Peyer's patch (tissue), 4 donors: ENCODE data around the gene SLC26A8. TPM values are rescaled to one million over a fixed set of nuclear protein-coding genes. Genes with fewer than 3 reads are reported as not detected.

Source experiments
- DNase-seq, 3 donors: peaks; one replicate each; pipeline ENCODE4 v3.0.0-alpha.2; 2017 to 2019
- H3K27ac ChIP-seq, 4 donors: fragments of 200-600 bp; sonication (generic); one replicate each; pipeline ENCODE4 v1.5.1; 2016 to 2019
- H3K27me3 ChIP-seq, 2 donors: fragments of 200-600 bp; sonication (generic); one replicate each; pipeline ENCODE4 v1.5.1; 2019
- H3K36me3 ChIP-seq, 3 donors: fragments of 200-600 bp; sonication (generic); one replicate each; pipeline ENCODE4 v1.5.1; 2016 to 2019
- H3K4me1 ChIP-seq, 4 donors: fragments of 200-600 bp; sonication (generic); one replicate each; pipeline ENCODE4 v1.5.1; 2016 to 2019
- H3K4me3 ChIP-seq, 4 donors: fragments of 200-600 bp; sonication (generic); 1 replicate in 3 of 4; 2 replicates in 1 of 4; pipeline ENCODE4 v1.5.1; 2016 to 2019; ENCODE audit warnings: mild to moderate bottlenecking in 1 of 4
- H3K9me3 ChIP-seq, 4 donors: fragments of 200-600 bp; sonication (generic); one replicate each; pipeline ENCODE4 v1.5.1; 2016 to 2019; ENCODE audit warnings: mild to moderate bottlenecking in 1 of 4
- POLR2A ChIP-seq, 2 donors: fragments of 450-650 bp; IDR thresholded peaks; one replicate each; pipeline ENCODE4 v1.5.1; 2017; ENCODE audit warnings: antibody characterized with exemption in 2 of 2, mild to moderate bottlenecking in 2 of 2, moderate library complexity in 2 of 2
- total RNA-seq, 4 donors: library from RNA; depleted of rRNA; stranded (reverse); fragments of >200 nt; gene quantifications; one replicate each; pipeline ENCODE4 v1.1.0, GENCODE V29; 2016
- TF ChIP-seq, protein P1 (sequence below), 6 experiments: fragments of 450-650 bp in 4 of 6; fragments of 200-600 bp in 2 of 6; sonication (generic) in 1 of 6; IDR thresholded peaks; one replicate each; pipeline ENCODE4 v1.5.1; 2017 to 2019; ENCODE audit warnings: antibody characterized with exemption in 6 of 6, mild to moderate bottlenecking in 3 of 6, moderate library complexity in 1 of 6

Gene SLC26A8
- total RNA-seq, 4 donors from 2014 or later = 1.7 TPM; not detected in 3

DNA sequence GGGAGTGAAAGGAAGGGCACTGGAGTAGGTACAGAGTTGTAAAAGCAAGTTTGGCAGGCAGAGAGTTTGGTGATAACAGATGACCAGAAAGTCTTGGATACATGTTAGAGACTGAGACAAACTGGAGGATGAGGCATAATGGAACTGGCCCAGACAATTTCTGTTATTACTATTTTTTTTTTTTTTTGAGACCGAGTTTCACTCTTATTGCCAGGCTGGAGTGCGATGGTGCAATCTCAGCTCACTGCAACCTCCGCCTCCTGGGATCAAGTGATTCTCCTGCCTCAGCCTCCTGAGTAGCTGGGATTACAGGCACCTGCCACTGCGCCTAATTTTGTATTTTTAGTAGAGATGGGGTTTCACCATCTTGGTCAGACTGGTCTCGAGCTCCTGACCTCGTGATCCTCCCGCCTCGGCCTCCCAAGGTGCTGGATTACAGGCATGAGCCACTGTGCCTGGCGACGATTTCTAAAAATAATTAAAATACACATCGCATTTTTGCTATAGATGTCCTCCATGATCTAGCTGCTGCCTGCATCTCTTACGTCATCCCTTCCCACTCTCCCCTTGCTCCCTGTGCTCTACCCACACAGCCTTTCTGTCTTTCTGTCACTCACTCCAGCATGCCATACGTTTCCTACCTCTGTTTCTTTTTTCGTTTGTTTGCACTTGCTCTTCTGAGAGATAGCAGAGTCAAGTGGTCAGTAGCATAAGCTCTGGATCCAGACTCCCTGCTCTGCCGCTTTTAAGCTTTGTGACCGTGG lies 26.7 kb upstream of the SLC26A8 start:
- no peak for DNase-seq
- H3K4me1 ChIP-seq = peaks cover 0 to 55% (median 0%) of the 10 kb centered on the region in 4 donors
- H3K27me3 ChIP-seq = no peaks in the 10 kb centered on the region
- TF ChIP-seq, protein P1, sequence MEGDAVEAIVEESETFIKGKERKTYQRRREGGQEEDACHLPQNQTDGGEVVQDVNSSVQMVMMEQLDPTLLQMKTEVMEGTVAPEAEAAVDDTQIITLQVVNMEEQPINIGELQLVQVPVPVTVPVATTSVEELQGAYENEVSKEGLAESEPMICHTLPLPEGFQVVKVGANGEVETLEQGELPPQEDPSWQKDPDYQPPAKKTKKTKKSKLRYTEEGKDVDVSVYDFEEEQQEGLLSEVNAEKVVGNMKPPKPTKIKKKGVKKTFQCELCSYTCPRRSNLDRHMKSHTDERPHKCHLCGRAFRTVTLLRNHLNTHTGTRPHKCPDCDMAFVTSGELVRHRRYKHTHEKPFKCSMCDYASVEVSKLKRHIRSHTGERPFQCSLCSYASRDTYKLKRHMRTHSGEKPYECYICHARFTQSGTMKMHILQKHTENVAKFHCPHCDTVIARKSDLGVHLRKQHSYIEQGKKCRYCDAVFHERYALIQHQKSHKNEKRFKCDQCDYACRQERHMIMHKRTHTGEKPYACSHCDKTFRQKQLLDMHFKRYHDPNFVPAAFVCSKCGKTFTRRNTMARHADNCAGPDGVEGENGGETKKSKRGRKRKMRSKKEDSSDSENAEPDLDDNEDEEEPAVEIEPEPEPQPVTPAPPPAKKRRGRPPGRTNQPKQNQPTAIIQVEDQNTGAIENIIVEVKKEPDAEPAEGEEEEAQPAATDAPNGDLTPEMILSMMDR (IDR thresholded peaks at IDR 0.05) = no peak
- no peak for TF ChIP-seq POLR2A (IDR thresholded peaks at IDR 0.05)
- no peaks in the 10 kb centered on the region for H3K9me3 ChIP-seq
- no peak overlapping the region for H3K27ac ChIP-seq
- peaks cover 0 to 19% (median 0%) of the 10 kb centered on the region in 3 donors for H3K36me3 ChIP-seq
- no peak overlapping the region for H3K4me3 ChIP-seq

DNA sequence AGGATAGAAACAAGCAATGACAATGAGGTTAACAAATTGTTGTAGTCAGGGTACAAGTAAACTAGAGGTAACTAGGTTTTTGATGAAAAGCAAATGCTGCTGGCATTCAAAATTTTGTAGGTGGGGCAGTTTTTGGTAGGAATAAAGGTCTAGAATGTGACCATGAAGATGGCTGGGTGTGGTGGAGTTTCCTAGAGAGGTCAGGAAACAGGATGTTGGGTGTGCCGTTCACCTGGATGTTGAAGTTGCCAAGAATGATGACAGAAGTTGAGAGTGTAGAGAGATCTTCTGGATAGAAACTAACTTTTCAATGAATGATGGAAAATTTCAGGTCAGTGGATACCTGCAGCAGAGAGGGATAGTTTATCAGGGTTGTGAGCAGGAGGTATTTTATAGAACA lies 25.9 kb upstream of the SLC26A8 start:
- H3K27me3 ChIP-seq = no peaks in the 10 kb centered on the region
- peak overlapping the region in 1 of 4 donors; percentile 41 for H3K27ac ChIP-seq
- no peaks in the 10 kb centered on the region for H3K9me3 ChIP-seq
- peaks cover 0 to 19% (median 0%) of the 10 kb centered on the region in 3 donors for H3K36me3 ChIP-seq
- no peak for DNase-seq
- H3K4me3 ChIP-seq = no peak overlapping the region
- TF ChIP-seq, protein P1 (IDR thresholded peaks at IDR 0.05) = no peak
- TF ChIP-seq POLR2A (IDR thresholded peaks at IDR 0.05) = no peak
- peaks cover 0 to 54% (median 0%) of the 10 kb centered on the region in 4 donors for H3K4me1 ChIP-seq

DNA sequence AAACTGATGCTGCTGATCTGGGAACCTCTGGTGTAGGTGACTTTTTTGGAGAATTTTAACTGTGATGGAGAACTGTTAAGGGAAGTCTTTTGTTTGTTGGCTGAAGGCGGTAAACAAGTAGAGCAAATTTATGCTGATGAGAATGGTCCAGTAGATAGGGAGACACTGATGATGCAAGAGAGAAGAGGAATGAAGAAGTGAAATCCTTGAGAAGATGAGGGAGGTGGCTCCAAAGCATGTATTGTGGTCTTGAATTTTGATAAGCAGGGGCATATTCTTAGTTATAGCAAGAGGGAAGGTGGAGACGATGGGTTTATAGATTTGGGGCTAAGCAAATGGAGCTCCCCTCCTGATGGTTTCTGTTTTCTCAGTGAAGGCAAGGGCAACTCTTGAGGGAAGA lies 25.1 kb upstream of the SLC26A8 start:
- no peak overlapping the region for H3K4me3 ChIP-seq
- no peaks in the 10 kb centered on the region for H3K27me3 ChIP-seq
- H3K9me3 ChIP-seq = no peaks in the 10 kb centered on the region
- peaks cover 0 to 54% (median 0%) of the 10 kb centered on the region in 4 donors for H3K4me1 ChIP-seq
- H3K27ac ChIP-seq = peak overlapping the region in 1 of 4 donors; percentile 41
- TF ChIP-seq, protein P1 (IDR thresholded peaks at IDR 0.05) = no peak
- TF ChIP-seq POLR2A (IDR thresholded peaks at IDR 0.05) = no peak
- no peak for DNase-seq
- H3K36me3 ChIP-seq = peaks cover 0 to 19% (median 0%) of the 10 kb centered on the region in 3 donors

DNA sequence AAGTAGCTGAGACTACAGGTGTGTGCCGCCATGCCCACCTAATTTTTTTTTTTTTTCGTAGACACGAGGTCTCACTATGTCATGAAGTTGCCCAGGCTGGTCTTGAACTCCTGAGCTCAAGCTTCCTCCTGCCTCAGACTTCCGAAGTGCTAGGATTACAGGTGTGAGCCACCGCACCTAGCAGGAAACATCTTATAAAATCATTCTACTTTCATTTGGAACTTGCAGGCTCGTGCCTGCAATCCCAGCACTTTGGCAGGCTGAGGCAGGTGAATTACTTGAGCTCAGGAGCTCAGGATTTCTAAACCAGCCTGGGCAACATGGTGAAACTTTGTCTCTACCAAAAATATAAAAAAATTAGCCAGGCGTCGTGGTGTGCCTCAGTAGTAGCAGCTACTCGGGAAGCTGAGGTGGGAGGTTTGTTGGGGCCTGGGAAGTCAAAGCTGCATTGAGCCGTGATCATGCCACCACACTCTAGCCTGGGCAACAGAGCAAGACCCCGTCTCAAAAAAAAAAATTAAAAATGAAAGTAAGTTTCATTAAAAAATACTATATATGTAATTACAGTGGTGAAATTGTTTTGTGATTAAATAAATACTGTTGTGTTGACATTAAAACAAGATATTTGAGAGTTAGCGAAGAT lies 18.3 kb upstream of the SLC26A8 start:
- Histone ChIP-seq H3K9me3 (no peaks in the 10 kb centered on the region), H3K36me3 (no peaks in the 10 kb centered on the region), H3K4me3 (no peak overlapping the region), H3K27ac (no peak overlapping the region), H3K4me1 (peaks cover 0 to 43% (median 3%) of the 10 kb centered on the region in 4 donors), H3K27me3 (no peaks in the 10 kb centered on the region)
- no peak for TF ChIP-seq POLR2A (IDR thresholded peaks at IDR 0.05)
- TF ChIP-seq, protein P1 (IDR thresholded peaks at IDR 0.05) = no peak
- DNase-seq = no peak

DNA sequence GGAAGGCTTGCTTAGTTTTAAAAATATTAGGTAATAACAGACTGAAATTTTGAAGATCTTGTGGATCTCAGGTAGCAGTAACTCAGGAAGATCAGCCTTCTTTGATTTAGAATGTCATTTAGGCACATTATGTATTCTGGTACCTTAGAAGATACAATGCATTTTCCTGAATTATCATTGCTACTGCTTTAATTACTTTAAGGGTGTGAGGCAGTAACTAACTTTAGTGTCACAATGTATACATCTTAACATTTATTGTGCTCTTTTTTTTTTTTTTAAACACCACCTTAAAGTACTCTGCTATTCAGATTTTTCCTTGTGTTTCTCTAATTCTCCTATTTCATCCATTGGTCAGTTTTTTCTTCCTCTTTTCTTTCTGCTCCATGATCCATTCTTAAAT lies 16.5 kb upstream of the SLC26A8 start:
- peaks cover 0 to 49% (median 3%) of the 10 kb centered on the region in 4 donors for H3K4me1 ChIP-seq
- H3K27ac ChIP-seq = no peak overlapping the region
- DNase-seq = no peak
- no peaks in the 10 kb centered on the region for H3K9me3 ChIP-seq
- TF ChIP-seq, protein P1 (IDR thresholded peaks at IDR 0.05) = no peak
- no peak for TF ChIP-seq POLR2A (IDR thresholded peaks at IDR 0.05)
- no peaks in the 10 kb centered on the region for H3K27me3 ChIP-seq
- no peak overlapping the region for H3K4me3 ChIP-seq
- no peaks in the 10 kb centered on the region for H3K36me3 ChIP-seq
